HFFc6 (cell line): ENCODE data around the gene DDIT4. TPM values are rescaled to one million over a fixed set of nuclear protein-coding genes. Genes with fewer than 3 reads are reported as not detected.
"Not testable (repeated sequence)": the region's sequence is repeated elsewhere in the genome, so short reads cannot be mapped to it uniquely, and the experiment has no call there.

Experiments
- DNase-seq: peaks from one replicate; pipeline ENCODE4 v3.0.0-alpha.2; 2018
- H3K27ac Mint-ChIP-seq: 2 replicates; pipeline ENCODE4 v1.8.0; 2020; ENCODE audit warnings: mild to moderate bottlenecking, mixed read lengths
- H3K27me3 Mint-ChIP-seq: 2 replicates; pipeline ENCODE4 v1.8.0; 2021; ENCODE audit warnings: mild to moderate bottlenecking, moderate library complexity, mixed read lengths; ENCODE audit not compliant: insufficient read depth
- H3K36me3 Mint-ChIP-seq: 2 replicates; pipeline ENCODE4 v1.8.0; 2021; ENCODE audit warnings: low read depth, mixed read lengths
- H3K4me1 Mint-ChIP-seq: 2 replicates; pipeline ENCODE4 v1.8.0; 2020; ENCODE audit warnings: low read depth, mixed read lengths
- H3K4me3 Mint-ChIP-seq: 2 replicates; pipeline ENCODE4 v1.8.0; 2020; ENCODE audit warnings: mild to moderate bottlenecking, moderate library complexity, mixed read lengths
- H3K9me3 Mint-ChIP-seq: 2 replicates; pipeline ENCODE4 v1.8.0; 2020; ENCODE audit warnings: mild to moderate bottlenecking, mixed read lengths
- CTCF ChIP-seq: fragments of 200-600 bp; sonication (generic); IDR thresholded peaks from 2 replicates; pipeline ENCODE4 v1.5.0; 2021; ENCODE audit warnings: antibody characterized with exemption, mild to moderate bottlenecking
- total RNA-seq, 6 experiments: library from RNA; stranded (reverse); fragmentation: NEBNext Ultra II Directional; extraction: Animal tissue kit (Norgen Biotek cat#: 25700); gene quantifications; 2 replicates in 1 of 6; 3 replicates in 5 of 6; pipeline ENCODE4 v1.2.3, GENCODE V29; 2021

The DDIT4 gene
- total RNA-seq, 6 experiments from 2014 or later = 27.7 to 32.4 (median 30.0) TPM

GRCh38 chr10:72283131-72283530 is 9.4 kb downstream of the DDIT4 start:
- H3K9me3 Mint-ChIP-seq = no peaks in the 10 kb centered on the region
- H3K36me3 Mint-ChIP-seq = no peaks in the 10 kb centered on the region
- TF ChIP-seq CTCF = no peak
- H3K4me3 Mint-ChIP-seq = no peak overlapping the region
- no peak for DNase-seq
- H3K27ac Mint-ChIP-seq = no peak overlapping the region
- peaks cover 3% of the 10 kb centered on the region; the same call in 1 of the 2 replicates for H3K27me3 Mint-ChIP-seq
- H3K4me1 Mint-ChIP-seq = no peaks in the 10 kb centered on the region

GRCh38 chr10:72285972-72286521 is 12.3 kb downstream of the DDIT4 start:
- Mint-ChIP-seq H3K9me3 (no peaks in the 10 kb centered on the region), H3K27me3 (peaks cover 3% of the 10 kb centered on the region; the same call in 1 of the 2 replicates), H3K4me1 (no peaks in the 10 kb centered on the region), H3K27ac (no peak overlapping the region), H3K4me3 (no peak overlapping the region), H3K36me3 (no peaks in the 10 kb centered on the region)
- DNase-seq = no peak
- no peak for TF ChIP-seq CTCF

GRCh38 chr10:72291019-72291532 is 17.4 kb downstream of the DDIT4 start:
- no peaks in the 10 kb centered on the region for H3K36me3 Mint-ChIP-seq
- H3K27me3 Mint-ChIP-seq = peaks cover 3% of the 10 kb centered on the region; the same call in 1 of the 2 replicates
- no peak overlapping the region for H3K27ac Mint-ChIP-seq
- H3K9me3 Mint-ChIP-seq = no peaks in the 10 kb centered on the region
- no peak for TF ChIP-seq CTCF
- peaks cover 5% of the 10 kb centered on the region for H3K4me1 Mint-ChIP-seq
- no peak overlapping the region for H3K4me3 Mint-ChIP-seq
- DNase-seq = no peak

GRCh38 chr10:72292223-72292691 is 18.5 kb downstream of the DDIT4 start:
- Mint-ChIP-seq H3K27me3 (peaks cover 2% of the 10 kb centered on the region; the same call in 1 of the 2 replicates), H3K27ac (no peak overlapping the region), H3K36me3 (no peaks in the 10 kb centered on the region; the same call in 1 of the 2 replicates), H3K9me3 (no peaks in the 10 kb centered on the region), H3K4me3 (no peak overlapping the region), H3K4me1 (peaks cover 11% of the 10 kb centered on the region)
- DNase-seq = no peak
- no peak for TF ChIP-seq CTCF

- H3K9me3 Mint-ChIP-seq = no peaks in the 10 kb centered on the region
- no peak overlapping the region for H3K4me3 Mint-ChIP-seq
- H3K4me1 Mint-ChIP-seq = peaks cover 24% of the 10 kb centered on the region
- no peaks in the 10 kb centered on the region; the same call in 1 of the 2 replicates for H3K36me3 Mint-ChIP-seq
- H3K27me3 Mint-ChIP-seq = no peaks in the 10 kb centered on the region
- DNase-seq = no peak
- no peak for TF ChIP-seq CTCF
- peak overlapping the region; percentile 30 for H3K27ac Mint-ChIP-seq
Measured at GRCh38 chr10:72295330-72295910, 21.7 kb downstream of the DDIT4 start.

- not testable (repeated sequence) for H3K36me3 Mint-ChIP-seq, H3K27me3 Mint-ChIP-seq, DNase-seq, H3K9me3 Mint-ChIP-seq
- peak overlapping the region; percentile 81 for H3K4me3 Mint-ChIP-seq
- peak overlapping the region; percentile 98 for H3K27ac Mint-ChIP-seq
- H3K4me1 Mint-ChIP-seq = peaks cover 24% of the 10 kb centered on the region
Measured at GRCh38 chr10:72296829-72297280, 23.1 kb downstream of the DDIT4 start.
